Ovary (tissue), 9 donors: ENCODE data around the gene STC2. TPM values are rescaled to one million over a fixed set of nuclear protein-coding genes. Genes with fewer than 3 reads are reported as not detected.

ENCODE experiments used
- DNase-seq, 5 donors: peaks; one replicate each; pipeline ENCODE4 v3.0.0-alpha.2; 2019 to 2020
- H3K27ac ChIP-seq, 2 donors: fragments of 200-600 bp; one replicate each; pipeline versions ENCODE4 v1.5.1 to v1.8.0; 2019 to 2022
- H3K27me3 ChIP-seq: fragments of 200-600 bp; one replicate; pipeline ENCODE4 v1.8.0; 2022
- H3K36me3 ChIP-seq: fragments of 200-600 bp; sonication (generic); one replicate; pipeline ENCODE4 v1.5.1; 2019
- H3K4me1 ChIP-seq: one replicate; pipeline ENCODE4 v1.8.1; 2013; ENCODE audit warnings: mild to moderate bottlenecking, moderate library complexity; ENCODE audit not compliant: insufficient read depth
- H3K4me3 ChIP-seq: fragments of 200-600 bp; sonication (generic); one replicate; pipeline ENCODE4 v1.5.1; 2017
- H3K9me3 ChIP-seq, 2 donors: fragments of 200-600 bp in 1 of 2; sonication (generic) in 1 of 2; one replicate each; pipeline versions ENCODE4 v1.5.1 to v1.8.1; 2013 to 2019; ENCODE audit warnings: mild to moderate bottlenecking in 1 of 2, moderate library complexity in 1 of 2
- CTCF ChIP-seq, 3 donors: fragments of 450-650 bp in 2 of 3; fragments of 200-600 bp in 1 of 3; IDR thresholded peaks; one replicate each; pipeline versions ENCODE4 v1.5.1 to v1.8.0; 2016 to 2022; ENCODE audit warnings: antibody characterized with exemption in 3 of 3, mild to moderate bottlenecking in 1 of 3
- EP300 ChIP-seq: sonication (generic); formaldehyde crosslinking; IDR thresholded peaks from one replicate; pipeline ENCODE4 v1.6.1; 2017; ENCODE audit warnings: antibody characterized with exemption
- POLR2A ChIP-seq: fragments of 450-650 bp; IDR thresholded peaks from one replicate; pipeline ENCODE4 v1.6.1; 2017; ENCODE audit warnings: antibody characterized with exemption, mild to moderate bottlenecking, moderate library complexity
- WGBS, 3 donors: extraction: QIAGEN DNeasy Blood & Tissue Kit in 1 of 3; methylation state at CpG; one replicate each; pipeline versions ENCODE4 v1.1.5 to v1.1.7; 2013 to 2017; 5-methylcytosine and 5-hydroxymethylcytosine counted together
- intact Hi-C, 4 donors: fragments of 100-400 bp; cut with DNase I; formaldehyde crosslinking; loops; one replicate each; pipeline versions ENCODE4 v1.11.0 to v1.15.1; 2022 to 2023
- polyA plus RNA-seq, 2 donors: library from polyadenylated mRNA; stranded (reverse); fragments of 200-250 nt in 1 of 2; fragments of 350-450 nt in 1 of 2; fragmentation: Illumina TruSeq in 1 of 2; extraction: RNeasy Lipid Tissue Mini Kit (QIAGEN cat#74804) in 1 of 2; gene quantifications; one replicate each; pipeline ENCODE4 v1.2.3, GENCODE V29; 2013 to 2014
- total RNA-seq, 7 donors: library from RNA; depleted of rRNA in 2 of 7; stranded (reverse); fragments of >200 nt in 2 of 7; fragmentation: NEBNext Ultra II Directional in 3 of 7; extraction: Animal tissue kit (Norgen Biotek cat#: 25700) in 3 of 7; gene quantifications; one replicate each; pipeline versions ENCODE4 v1.1.0 to v1.2.4, GENCODE V29; 2016 to 2023
- donor health status: DM: no; HTN: no; CAD: no; lungs with moderate emphysema.
- donor health status: DM: no; HTN: no; CAD: no.
- donor health status: Bipolar disorder and iron deficiency.
- donor health status: DM: yes; HTN: yes; CAD: no.
- donor health status: DM: no; HTN: no; CAD: no.
- donor health status: DM: yes; HTN: yes; CAD: no.

STC2 gene
- total and polyA plus RNA-seq, 9 donors: 0.45 to 8.3 (median 0.83) TPM

- Histone ChIP-seq H3K9me3 (no peaks in the 10 kb centered on the region), H3K4me1 (peaks cover 14% of the 10 kb centered on the region), H3K27ac (no peak overlapping the region), H3K4me3 (no peak overlapping the region), H3K36me3 (no peaks in the 10 kb centered on the region), H3K27me3 (no peaks in the 10 kb centered on the region)
- intact Hi-C loops: no loop called here
- TF ChIP-seq POLR2A (no peak), EP300 (no peak), CTCF (IDR thresholded peaks at IDR 0.05) (no peak)
- DNase-seq: no peak
- 43 to 64% (median 62%) methylated on average over 5 of the region's 5 CpGs for WGBS, 3 donors
Observed at GRCh38 chr5:173321886-173322285, 6.3 kb downstream of the STC2 start.

GRCh38 chr5:173320259-173320658 is 8.0 kb downstream of the STC2 start:
- peak; percentile 59 to 83 (median 69) for DNase-seq
- TF ChIP-seq CTCF (IDR thresholded peaks at IDR 0.05): no peak
- TF ChIP-seq EP300: no peak
- TF ChIP-seq POLR2A: no peak
- WGBS, 3 donors: 14 to 26% (median 22%) methylated on average over 9 to 10 of the region's 10 CpGs
- Histone ChIP-seq H3K9me3 (no peaks in the 10 kb centered on the region), H3K4me1 (peaks cover 16% of the 10 kb centered on the region), H3K27ac (peak overlapping the region in 1 of 2 donors; percentile 23), H3K4me3 (no peak overlapping the region), H3K27me3 (no peaks in the 10 kb centered on the region), H3K36me3 (no peaks in the 10 kb centered on the region)
- intact Hi-C loops: no loop called here

- Histone ChIP-seq H3K27ac (peak overlapping the region in 1 of 2 donors; percentile 23), H3K4me1 (peaks cover 12% of the 10 kb centered on the region), H3K4me3 (no peak overlapping the region), H3K27me3 (no peaks in the 10 kb centered on the region), H3K36me3 (no peaks in the 10 kb centered on the region), H3K9me3 (no peaks in the 10 kb centered on the region)
- DNase-seq: no peak
- TF ChIP-seq CTCF (IDR thresholded peaks at IDR 0.05) (no peak), EP300 (no peak), POLR2A (no peak)
- intact Hi-C loops: loop anchor here in 1 of 4 donors (10.0 kb wide), 1 partner anchor 175 kb away; no protein-coding TSS in a partner anchor
- WGBS, 3 donors: 59 to 62% (median 61%) methylated on average over 5 of the region's 5 CpGs
Observed at GRCh38 chr5:173319646-173320045, 8.6 kb downstream of the STC2 start.

GRCh38 chr5:173318881-173319620 is 9.2 kb downstream of the STC2 start:
- H3K36me3 ChIP-seq: no peaks in the 10 kb centered on the region
- H3K4me3 ChIP-seq: no peak overlapping the region
- no peak overlapping the region for H3K27ac ChIP-seq
- H3K9me3 ChIP-seq: no peaks in the 10 kb centered on the region
- H3K4me1 ChIP-seq: peaks cover 11% of the 10 kb centered on the region
- TF ChIP-seq CTCF (IDR thresholded peaks at IDR 0.05): no peak
- TF ChIP-seq POLR2A: no peak
- no peak for TF ChIP-seq EP300
- no peaks in the 10 kb centered on the region for H3K27me3 ChIP-seq
- WGBS, 3 donors: 80 to 90% (median 84%) methylated on average over 7 of the region's 7 CpGs
- intact Hi-C loops: loop anchor here in 1 of 4 donors (10.0 kb wide), 1 partner anchor 176 kb away; no protein-coding TSS in a partner anchor
- DNase-seq: no peak
